HepG2 (cell line): ENCODE results near the gene MPLKIP. TPM values are rescaled to one million over a fixed set of nuclear protein-coding genes. Genes with fewer than 3 reads are reported as not detected.

ENCODE experiments used
- CHD2 ChIP-seq: IDR thresholded peaks from 2 replicates; pipeline ENCODE4 v1.6.1; 2011; ENCODE audit warnings: low read depth, low read length, improper control_type of control experiment
- HMGA1 ChIP-seq: sonication (generic); formaldehyde crosslinking; conservative IDR thresholded peaks from 2 replicates; pipeline ENCODE4 v1.4.0; 2020; ENCODE audit warnings: missing genetic modification reagents
- HOXA5 ChIP-seq: sonication (generic); formaldehyde crosslinking; IDR thresholded peaks from 2 replicates; pipeline ENCODE4 v1.4.0; 2020; ENCODE audit warnings: missing genetic modification reagents
- HOXD1 ChIP-seq: sonication (generic); formaldehyde crosslinking; IDR thresholded peaks from 2 replicates; pipeline ENCODE4 v1.5.0; 2020; ENCODE audit warnings: missing genetic modification reagents
- PHB2 ChIP-seq: fragments of 450-650 bp; IDR thresholded peaks from 2 replicates; pipeline ENCODE4 v1.6.1; 2018; ENCODE audit not compliant: partially characterized antibody
- STAT5B ChIP-seq: sonication (generic); formaldehyde crosslinking; IDR thresholded peaks from 2 replicates; pipeline ENCODE4 v1.4.0; 2020; ENCODE audit warnings: missing genetic modification reagents
- ZNF354B ChIP-seq: sonication (generic); formaldehyde crosslinking; IDR thresholded peaks from 2 replicates; pipeline ENCODE4 v1.8.0; 2022; ENCODE audit warnings: mild to moderate bottlenecking, missing genetic modification reagents
- ZNF609 ChIP-seq: sonication (generic); formaldehyde crosslinking; IDR thresholded peaks from 2 replicates; pipeline ENCODE4 v1.4.0; 2020; ENCODE audit warnings: mild to moderate bottlenecking, missing genetic modification reagents, borderline replicate concordance
- ZNF670 ChIP-seq: sonication (generic); formaldehyde crosslinking; IDR thresholded peaks from 2 replicates; pipeline ENCODE4 v1.8.0; 2022; ENCODE audit warnings: mild to moderate bottlenecking, missing genetic modification reagents, borderline replicate concordance
- polyA plus RNA-seq, 8 experiments: library from polyadenylated mRNA; depleted of rRNA in 3 of 8; stranded (reverse) in 7 of 8; unstranded in 1 of 8; fragments of >200 nt; fragmentation: Illumina TruSeq in 4 of 8; extraction: Trizol in 4 of 8; gene quantifications; 2 replicates each; pipeline versions ENCODE4 v1.2.1 to v1.2.3, GENCODE V29; 2011 to 2016; ENCODE audit warnings: low read depth in 4 of 8, missing spikeins in 1 of 8, mixed read lengths in 1 of 8; ENCODE audit not compliant: insufficient read depth in 1 of 8
- total RNA-seq, 5 experiments: library from RNA; depleted of rRNA; stranded (reverse); fragments of >200 nt; fragmentation: Illumina TruSeq; extraction: Trizol; gene quantifications; 2 replicates each; pipeline ENCODE4 v1.2.3, GENCODE V29; 2016; ENCODE audit warnings: low read depth in 1 of 5
- TF ChIP-seq, protein P1 (sequence below): sonication (generic); formaldehyde crosslinking; IDR thresholded peaks from 2 replicates; pipeline ENCODE4 v1.4.0; 2020; ENCODE audit warnings: missing genetic modification reagents
- TF ChIP-seq, protein P2 (sequence below): sonication (generic); formaldehyde crosslinking; IDR thresholded peaks from 2 replicates; pipeline ENCODE4 v1.5.1; 2020; ENCODE audit warnings: mild to moderate bottlenecking, missing genetic modification reagents, moderate library complexity
- TF ChIP-seq, protein P3 (sequence below): sonication (generic); formaldehyde crosslinking; IDR thresholded peaks from 2 replicates; pipeline ENCODE4 v1.4.0; 2020; ENCODE audit warnings: missing genetic modification reagents
- TF ChIP-seq, protein P4 (sequence below), 2 experiments: fragments of 450-650 bp in 1 of 2; sonication (generic) in 1 of 2; formaldehyde crosslinking; IDR thresholded peaks; 2 replicates each; pipeline versions ENCODE4 v1.5.0 to v1.8.0; 2020 to 2022; ENCODE audit warnings: mild to moderate bottlenecking in 1 of 2, missing genetic modification reagents in 1 of 2

The MPLKIP gene
- total and polyA plus RNA-seq, 2 of the 13 experiments (the other 11 are each of a cell fraction or from before 2014, with no cell fraction given): 40.1 to 45.7 TPM

GRCh38 chr7:40134428-40135316 lies at the start of gene MPLKIP, which contains the start of gene SUGCT (continued):
- TF ChIP-seq, protein P1, sequence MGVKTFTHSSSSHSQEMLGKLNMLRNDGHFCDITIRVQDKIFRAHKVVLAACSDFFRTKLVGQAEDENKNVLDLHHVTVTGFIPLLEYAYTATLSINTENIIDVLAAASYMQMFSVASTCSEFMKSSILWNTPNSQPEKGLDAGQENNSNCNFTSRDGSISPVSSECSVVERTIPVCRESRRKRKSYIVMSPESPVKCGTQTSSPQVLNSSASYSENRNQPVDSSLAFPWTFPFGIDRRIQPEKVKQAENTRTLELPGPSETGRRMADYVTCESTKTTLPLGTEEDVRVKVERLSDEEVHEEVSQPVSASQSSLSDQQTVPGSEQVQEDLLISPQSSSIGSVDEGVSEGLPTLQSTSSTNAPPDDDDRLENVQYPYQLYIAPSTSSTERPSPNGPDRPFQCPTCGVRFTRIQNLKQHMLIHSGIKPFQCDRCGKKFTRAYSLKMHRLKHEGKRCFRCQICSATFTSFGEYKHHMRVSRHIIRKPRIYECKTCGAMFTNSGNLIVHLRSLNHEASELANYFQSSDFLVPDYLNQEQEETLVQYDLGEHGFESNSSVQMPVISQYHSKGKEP (CRISPR knock-in tag): peak; percentile 85
- TF ChIP-seq, protein P2, sequence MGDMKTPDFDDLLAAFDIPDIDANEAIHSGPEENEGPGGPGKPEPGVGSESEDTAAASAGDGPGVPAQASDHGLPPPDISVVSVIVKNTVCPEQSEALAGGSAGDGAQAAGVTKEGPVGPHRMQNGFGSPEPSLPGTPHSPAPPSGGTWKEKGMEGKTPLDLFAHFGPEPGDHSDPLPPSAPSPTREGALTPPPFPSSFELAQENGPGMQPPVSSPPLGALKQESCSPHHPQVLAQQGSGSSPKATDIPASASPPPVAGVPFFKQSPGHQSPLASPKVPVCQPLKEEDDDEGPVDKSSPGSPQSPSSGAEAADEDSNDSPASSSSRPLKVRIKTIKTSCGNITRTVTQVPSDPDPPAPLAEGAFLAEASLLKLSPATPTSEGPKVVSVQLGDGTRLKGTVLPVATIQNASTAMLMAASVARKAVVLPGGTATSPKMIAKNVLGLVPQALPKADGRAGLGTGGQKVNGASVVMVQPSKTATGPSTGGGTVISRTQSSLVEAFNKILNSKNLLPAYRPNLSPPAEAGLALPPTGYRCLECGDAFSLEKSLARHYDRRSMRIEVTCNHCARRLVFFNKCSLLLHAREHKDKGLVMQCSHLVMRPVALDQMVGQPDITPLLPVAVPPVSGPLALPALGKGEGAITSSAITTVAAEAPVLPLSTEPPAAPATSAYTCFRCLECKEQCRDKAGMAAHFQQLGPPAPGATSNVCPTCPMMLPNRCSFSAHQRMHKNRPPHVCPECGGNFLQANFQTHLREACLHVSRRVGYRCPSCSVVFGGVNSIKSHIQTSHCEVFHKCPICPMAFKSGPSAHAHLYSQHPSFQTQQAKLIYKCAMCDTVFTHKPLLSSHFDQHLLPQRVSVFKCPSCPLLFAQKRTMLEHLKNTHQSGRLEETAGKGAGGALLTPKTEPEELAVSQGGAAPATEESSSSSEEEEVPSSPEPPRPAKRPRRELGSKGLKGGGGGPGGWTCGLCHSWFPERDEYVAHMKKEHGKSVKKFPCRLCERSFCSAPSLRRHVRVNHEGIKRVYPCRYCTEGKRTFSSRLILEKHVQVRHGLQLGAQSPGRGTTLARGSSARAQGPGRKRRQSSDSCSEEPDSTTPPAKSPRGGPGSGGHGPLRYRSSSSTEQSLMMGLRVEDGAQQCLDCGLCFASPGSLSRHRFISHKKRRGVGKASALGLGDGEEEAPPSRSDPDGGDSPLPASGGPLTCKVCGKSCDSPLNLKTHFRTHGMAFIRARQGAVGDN (CRISPR knock-in tag): peak; percentile 98
- TF ChIP-seq ZNF670 (peak; percentile 41; the same call in 1 of the 2 replicates), ZNF609 (CRISPR knock-in tag) (peak; percentile 35; the same call in 1 of the 2 replicates), STAT5B (CRISPR knock-in tag) (peak; percentile 19; the same call in 1 of the 2 replicates), HMGA1 (CRISPR knock-in tag) (no peak), CHD2 (0 out of 2 replicates have a peak, but pooled peaks have one; percentile 19), PHB2 (no peak), ZNF354B (CRISPR knock-in tag) (no peak), HOXD1 (CRISPR knock-in tag) (no peak; the same call in 1 of the 2 replicates), HOXA5 (CRISPR knock-in tag) (peak; percentile 91)
- TF ChIP-seq, protein P3, sequence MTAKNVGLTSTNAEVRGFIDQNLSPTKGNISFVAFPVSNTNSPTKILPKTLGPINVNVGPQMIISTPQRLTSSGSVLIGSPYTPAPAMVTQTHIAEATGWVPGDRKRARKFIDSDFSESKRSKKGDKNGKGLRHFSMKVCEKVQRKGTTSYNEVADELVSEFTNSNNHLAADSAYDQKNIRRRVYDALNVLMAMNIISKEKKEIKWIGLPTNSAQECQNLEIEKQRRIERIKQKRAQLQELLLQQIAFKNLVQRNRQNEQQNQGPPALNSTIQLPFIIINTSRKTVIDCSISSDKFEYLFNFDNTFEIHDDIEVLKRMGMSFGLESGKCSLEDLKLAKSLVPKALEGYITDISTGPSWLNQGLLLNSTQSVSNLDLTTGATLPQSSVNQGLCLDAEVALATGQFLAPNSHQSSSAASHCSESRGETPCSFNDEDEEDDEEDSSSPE (CRISPR knock-in tag): peak; percentile 53
- TF ChIP-seq, protein P4, sequence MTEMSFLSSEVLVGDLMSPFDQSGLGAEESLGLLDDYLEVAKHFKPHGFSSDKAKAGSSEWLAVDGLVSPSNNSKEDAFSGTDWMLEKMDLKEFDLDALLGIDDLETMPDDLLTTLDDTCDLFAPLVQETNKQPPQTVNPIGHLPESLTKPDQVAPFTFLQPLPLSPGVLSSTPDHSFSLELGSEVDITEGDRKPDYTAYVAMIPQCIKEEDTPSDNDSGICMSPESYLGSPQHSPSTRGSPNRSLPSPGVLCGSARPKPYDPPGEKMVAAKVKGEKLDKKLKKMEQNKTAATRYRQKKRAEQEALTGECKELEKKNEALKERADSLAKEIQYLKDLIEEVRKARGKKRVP (CRISPR knock-in tag; IDR thresholded peaks at IDR 0.05): peak in 1 of 2 experiments; percentile 54; a peak in 1 of 4 replicates
